A204.1 (cell line): Measurements from ENCODE around the gene PTRH1.

Experiments
- FAIRE-seq: peaks from 2 replicates; lab custom pipeline; 2012; peaks lifted over from hg19 to GRCh38; lab: Jason Lieb, UNC

The PTRH1 gene

GRCh38 chr9:127694890-127695720 lies 20.4 kb downstream of the PTRH1 start:
- no peak for FAIRE-seq

DNA sequence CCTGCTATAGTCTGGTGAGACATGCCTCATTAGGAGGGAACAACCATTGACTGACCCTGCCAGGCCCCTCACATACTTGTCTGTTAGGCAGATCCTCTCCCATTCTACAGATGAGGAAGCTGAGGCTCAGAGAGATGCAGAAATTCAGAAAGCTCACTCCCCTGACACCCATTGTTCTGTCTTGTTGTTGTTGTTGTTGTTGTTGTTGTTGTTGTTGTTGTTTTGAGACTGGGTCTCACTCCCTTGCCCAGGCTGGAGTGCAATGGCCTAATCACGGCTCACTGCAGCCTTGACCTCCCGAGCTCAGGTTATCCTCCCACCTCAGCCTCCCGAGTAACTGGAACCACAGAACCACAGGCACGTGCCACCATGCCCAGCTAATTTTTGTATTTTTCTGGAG lies 21.8 kb downstream of the PTRH1 start:
- no peak for FAIRE-seq

GRCh38 chr9:127693143-127693542 lies 22.3 kb downstream of the PTRH1 start:
- no peak for FAIRE-seq

DNA sequence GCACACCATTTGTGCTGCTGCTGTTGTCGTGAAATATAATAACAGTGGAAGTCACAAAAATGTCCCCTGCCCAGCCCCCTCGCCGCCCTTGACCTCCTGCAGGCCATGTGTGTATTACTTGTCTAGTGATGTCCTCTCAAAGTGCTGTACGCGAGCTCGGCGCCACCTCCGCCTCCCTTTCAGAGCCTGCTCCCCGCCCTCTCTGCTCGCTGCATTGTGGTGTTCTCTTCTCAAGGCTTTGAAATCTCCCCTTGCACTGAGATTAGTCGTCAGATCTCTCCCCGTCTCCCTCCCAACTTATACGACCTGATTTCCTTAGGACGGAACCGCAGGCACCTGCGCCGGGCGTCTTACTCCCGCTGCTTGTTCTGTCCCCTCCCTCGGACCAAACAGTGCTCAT lies 23.4 kb downstream of the PTRH1 start:
- FAIRE-seq, result no peak

- FAIRE-seq, result no peak
Measured at GRCh38 chr9:127690735-127691134, 24.7 kb downstream of the PTRH1 start.

DNA sequence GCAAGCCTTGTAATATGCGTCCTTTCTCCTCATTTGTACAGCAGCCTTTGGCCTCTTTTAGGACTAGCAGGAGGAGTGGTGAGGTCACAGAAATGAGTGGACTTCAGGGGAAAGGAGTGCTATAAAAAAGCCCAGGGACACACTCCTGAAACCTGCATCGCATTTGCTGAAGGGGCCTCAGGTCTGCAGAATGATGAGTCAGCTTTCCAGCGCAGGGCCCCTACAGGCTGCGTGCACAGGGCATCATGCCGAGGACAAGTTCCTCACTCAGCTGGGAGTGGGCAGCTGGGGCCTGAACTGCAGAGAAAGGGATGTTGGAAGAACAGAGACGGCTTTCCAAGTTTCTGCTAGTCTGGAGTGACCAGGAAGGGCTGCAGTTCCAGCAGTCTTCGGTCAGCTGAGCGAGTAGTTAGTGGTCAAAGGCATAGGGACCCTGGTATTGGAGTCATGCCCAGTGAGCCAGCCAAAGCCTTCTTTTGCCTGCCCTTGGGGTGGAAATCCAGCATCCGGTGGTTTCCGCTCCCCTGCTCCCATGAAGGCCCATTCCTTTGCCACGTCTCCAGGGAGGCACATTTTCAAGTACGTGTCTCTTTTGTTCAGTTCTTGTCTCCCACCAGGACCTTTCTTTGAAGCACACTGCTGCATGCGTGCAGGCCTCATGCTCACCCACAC lies 26.0 kb downstream of the PTRH1 start:
- FAIRE-seq, result no peak

- no peak for FAIRE-seq
Measured at GRCh38 chr9:127686461-127687393, 28.7 kb downstream of the PTRH1 start.

- no peak for FAIRE-seq
Measured at GRCh38 chr9:127684576-127684975, 30.9 kb downstream of the PTRH1 start.

DNA sequence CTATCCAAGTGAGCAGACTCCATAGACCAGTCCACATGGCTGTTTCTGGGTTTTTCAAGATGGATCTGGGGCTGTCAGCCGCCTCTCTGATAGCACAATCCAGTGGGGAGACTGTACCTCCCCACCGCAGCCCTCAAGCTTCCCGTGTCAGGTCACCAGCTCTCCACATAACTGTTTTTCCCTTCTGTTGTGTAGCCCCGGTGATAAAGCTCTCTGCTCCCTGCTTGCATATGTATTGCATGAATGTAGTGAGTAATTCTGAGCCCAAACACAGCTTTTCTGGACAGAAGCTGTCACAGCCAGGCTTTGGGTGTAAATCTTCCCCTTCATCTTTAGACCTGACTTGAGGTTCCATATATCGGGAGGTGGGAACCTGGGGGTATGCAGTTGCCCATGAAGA lies 31.7 kb downstream of the PTRH1 start:
- no peak for FAIRE-seq

DNA sequence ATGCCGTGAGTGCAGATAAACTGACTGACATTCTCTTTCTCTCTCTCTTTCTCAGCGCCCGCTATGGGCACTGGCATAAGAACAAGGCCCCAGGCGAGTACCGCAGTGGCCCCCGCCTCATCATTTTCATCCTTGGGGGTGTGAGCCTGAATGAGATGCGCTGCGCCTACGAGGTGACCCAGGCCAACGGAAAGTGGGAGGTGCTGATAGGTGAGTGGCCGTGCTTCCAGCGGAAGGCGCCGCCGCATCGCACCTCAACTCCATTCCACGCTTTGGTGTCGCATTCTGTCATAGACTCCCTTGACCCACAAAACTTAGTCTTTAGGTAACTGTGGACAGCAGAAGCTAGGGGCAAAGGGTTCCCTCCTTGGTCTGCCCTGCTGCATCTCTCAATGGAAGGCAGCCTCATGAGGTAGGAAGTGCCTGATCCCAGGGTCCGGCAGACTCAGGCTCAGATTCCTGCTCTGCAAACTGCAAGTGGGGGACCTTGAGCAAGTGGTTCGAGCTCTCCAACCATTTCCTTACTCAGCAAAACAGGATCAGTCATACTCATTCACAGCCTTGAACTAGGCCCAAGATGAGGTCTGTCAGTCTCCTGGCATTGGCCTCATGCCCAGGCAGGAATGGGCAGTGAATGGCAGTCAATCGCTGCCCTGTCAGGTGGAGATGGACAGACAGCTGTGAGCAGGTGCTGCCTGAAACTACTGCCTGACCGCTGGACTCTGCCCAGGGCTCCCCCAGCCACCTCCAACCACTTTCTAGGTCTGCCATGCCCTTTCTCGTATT lies 32.9 kb downstream of the PTRH1 start:
- no peak for FAIRE-seq

DNA sequence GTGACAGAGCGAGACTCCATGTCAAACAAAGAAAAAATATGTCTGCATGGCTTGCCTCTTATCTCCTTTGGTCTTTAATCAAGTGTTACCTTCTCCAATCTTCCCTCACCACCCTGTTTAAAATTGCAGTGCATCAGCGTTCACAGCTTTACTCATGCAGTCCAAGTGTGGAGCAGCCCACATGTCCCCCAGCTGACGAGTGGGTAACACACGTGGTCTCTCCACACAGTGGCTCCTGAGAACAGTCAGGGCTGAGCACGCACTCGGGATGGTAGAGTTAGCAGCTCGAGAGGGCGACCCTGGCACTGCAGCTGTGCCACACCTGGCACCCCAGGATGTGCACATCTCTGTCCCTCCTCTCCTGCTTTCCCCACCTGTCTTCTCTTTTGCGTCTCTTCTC lies 34.6 kb downstream of the PTRH1 start:
- FAIRE-seq, result no peak

- FAIRE-seq, result no peak
Measured at GRCh38 chr9:127680226-127680625, 35.2 kb downstream of the PTRH1 start.

DNA sequence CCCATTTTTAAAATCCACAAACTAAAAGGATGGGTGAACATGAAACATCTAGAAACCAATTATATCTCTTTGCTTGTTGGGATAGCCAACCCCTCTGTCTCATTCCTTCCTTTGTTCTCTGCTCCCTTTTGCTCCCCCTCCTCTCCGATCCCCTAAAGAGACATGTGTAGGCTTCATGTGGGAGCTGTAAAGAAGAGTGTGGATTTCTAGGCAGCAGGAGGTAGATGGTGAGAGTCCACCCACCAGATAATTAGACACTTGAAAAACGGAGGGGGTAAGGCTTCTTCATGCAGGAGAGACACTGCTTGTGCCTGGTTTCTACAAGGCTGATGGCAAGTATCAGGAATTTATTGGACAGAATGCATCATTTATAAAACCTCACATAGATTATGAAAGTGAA lies 36.0 kb downstream of the PTRH1 start:
- no peak for FAIRE-seq

GRCh38 chr9:127676638-127677037 lies 38.8 kb downstream of the PTRH1 start:
- no peak for FAIRE-seq

- FAIRE-seq, result no peak
Measured at GRCh38 chr9:127673234-127673633, 42.2 kb downstream of the PTRH1 start.

- no peak for FAIRE-seq
Measured at GRCh38 chr9:127667906-127668305, 47.6 kb downstream of the PTRH1 start.

DNA sequence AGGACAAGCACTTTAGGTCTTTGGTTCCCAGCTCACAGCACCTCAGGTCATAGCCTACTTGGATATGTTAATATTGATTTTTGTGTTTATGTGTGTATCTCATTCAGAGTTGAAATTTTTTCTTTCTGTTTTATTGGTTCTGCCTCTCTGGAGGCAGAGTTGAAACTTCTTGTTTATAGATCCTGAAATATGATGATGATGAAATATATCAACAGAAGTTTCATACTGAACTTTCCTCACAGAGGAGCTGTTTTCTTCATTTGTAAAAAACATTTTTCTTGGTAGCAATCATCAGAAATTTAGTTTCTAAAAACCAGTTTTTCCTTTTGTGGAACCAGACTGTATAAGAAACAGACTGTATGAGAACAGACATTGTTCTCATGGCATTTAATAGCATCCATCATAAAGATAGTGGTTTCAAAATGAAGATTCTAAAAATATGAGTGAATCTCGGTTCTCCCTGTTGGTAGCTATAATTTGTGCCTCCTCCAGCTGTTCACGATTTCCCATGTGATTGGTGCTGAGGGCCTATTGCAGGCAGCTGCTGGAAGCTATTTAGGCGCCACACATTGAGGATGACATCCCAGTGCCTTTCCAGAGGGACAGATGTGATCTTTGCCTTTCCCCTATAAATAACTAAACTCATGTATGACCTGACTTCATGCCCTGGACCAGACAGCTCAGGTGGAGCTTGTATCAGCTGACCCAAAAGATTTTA lies 48.2 kb downstream of the PTRH1 start:
- no peak for FAIRE-seq

DNA sequence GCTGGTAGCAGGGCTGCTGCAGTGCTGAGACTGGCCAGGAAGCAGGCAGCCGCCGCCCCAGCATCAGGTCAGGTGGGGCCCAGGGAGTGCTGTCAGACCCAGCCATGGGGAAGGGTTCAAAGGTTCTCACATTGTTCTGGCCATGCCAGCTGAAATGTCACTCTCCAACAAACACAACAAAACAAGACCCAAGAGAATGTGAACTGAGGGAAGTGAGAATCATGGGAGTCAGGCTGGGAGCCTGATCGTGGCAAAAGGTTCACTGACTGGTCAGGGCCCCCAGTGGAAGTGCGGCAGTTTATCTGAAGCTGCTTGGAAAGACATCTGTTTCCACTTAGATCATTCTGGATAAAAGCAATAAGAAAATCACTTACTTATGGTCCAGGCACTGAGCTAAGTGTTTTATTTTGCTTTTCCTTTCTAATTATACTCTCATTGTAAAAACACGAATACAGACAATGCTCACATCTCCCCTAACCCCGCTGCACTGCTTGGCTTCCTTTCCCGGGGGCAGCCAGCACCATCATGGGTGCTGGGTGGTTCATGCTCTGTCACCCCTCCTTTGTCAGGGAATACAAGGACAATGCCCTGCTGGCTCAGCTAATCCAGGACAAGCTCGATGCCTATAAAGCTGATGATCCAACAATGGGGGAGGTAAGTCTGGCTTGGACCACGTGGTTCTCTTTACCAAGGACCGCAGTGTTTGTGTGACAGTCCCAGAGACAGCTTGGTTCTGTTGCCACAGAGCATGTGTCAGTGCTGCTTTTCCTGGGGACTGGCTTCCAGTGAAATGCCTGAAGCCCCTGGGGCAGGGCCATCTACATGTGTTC lies 50.6 kb downstream of the PTRH1 start:
- no peak for FAIRE-seq

DNA sequence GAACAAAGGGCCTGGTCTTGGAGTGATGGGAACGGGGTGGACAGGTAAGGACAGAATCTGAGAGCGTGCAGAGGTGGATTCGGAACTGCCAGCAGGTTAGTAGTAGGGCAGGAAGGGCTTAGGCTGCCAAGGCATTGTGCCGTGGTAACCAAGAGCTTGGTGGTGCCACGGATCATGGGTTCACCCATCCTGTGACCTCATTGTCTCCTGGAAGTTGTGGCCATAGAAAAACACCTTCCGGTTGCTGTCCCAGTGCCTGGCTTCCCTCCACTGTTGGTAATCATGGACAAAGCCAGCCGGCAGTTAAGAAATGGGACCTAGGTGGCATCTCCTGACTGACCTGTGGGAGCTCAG lies 51.2 kb downstream of the PTRH1 start:
- FAIRE-seq, result no peak
